ENCODE results near the gene RREB1. TPM values are rescaled to one million over a fixed set of nuclear protein-coding genes. Genes with fewer than 3 reads are reported as not detected.

RREB1 gene
- polyA plus RNA-seq, 1 experiment: 2.6 TPM

DNA sequence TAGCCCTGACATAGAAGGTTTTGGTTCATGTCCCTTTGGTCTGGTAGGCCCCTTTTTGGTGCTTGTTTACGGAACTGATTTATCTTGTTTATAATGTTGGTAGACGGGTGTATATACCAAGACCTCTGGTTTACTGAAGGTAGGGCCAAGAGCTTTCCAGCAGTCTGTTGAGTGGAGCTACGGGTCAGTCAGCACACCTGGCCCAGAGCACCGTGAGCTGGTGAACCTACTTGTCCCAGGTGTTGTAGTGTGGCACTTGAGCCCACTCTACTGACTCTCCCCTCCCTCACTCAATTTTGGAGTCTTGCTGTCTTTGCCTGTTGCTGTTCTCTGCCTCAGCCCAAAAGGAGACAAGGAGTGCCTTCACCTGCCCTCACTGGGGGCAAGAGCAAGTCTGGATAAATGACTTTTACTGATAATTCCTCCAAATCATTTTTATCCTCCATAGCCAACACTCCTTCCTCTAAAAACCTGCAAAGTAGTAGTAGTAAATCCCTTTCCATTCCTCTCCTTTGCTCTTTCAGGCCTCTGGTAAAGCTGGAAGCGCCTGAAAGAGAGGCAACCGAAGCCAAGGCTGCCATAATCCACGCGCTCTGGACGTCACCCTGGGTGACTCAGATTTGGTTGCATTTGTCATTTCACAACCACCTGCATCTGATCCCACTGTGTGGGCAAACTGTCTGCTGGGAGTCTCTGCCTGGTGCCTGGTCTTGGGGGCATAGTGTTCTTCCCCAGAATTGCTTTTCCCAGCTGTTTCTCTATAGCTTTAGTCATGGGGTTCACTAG is 22.2 kb downstream of the RREB1 start:
- Histone ChIP-seq H3K9me3 (ENCODE audit: control insufficient read depth, insufficient read depth, low read length) (no peaks in the 10 kb centered on the region), H3K27ac (ENCODE audit: low read depth, low read length) (no peak overlapping the region), H3K27me3 (ENCODE audit: control insufficient read depth, insufficient read depth, low read length) (no peaks in the 10 kb centered on the region), H3K4me3 (ENCODE audit: low read depth, low read length) (no peak overlapping the region)
- ChIA-PET POLR2A (no interaction called here), CTCF (interaction anchor here (1.7 kb wide), 1 partner anchor 114 kb away, joined by 4 read pairs; no protein-coding TSS in a partner anchor)
- TF ChIP-seq, protein P1, sequence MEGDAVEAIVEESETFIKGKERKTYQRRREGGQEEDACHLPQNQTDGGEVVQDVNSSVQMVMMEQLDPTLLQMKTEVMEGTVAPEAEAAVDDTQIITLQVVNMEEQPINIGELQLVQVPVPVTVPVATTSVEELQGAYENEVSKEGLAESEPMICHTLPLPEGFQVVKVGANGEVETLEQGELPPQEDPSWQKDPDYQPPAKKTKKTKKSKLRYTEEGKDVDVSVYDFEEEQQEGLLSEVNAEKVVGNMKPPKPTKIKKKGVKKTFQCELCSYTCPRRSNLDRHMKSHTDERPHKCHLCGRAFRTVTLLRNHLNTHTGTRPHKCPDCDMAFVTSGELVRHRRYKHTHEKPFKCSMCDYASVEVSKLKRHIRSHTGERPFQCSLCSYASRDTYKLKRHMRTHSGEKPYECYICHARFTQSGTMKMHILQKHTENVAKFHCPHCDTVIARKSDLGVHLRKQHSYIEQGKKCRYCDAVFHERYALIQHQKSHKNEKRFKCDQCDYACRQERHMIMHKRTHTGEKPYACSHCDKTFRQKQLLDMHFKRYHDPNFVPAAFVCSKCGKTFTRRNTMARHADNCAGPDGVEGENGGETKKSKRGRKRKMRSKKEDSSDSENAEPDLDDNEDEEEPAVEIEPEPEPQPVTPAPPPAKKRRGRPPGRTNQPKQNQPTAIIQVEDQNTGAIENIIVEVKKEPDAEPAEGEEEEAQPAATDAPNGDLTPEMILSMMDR (IDR thresholded peaks at IDR 0.05; ENCODE audit: low read depth, low read length): no peak
- DNase-seq (ENCODE audit: low read depth, low spot score): no peak

- POLR2A ChIA-PET: no interaction called here
- TF ChIP-seq, protein P1 (IDR thresholded peaks at IDR 0.05; ENCODE audit: low read depth, low read length): no peak
- CTCF ChIA-PET: interaction anchor here (0.5 kb wide), 1 partner anchor 407 kb away, joined by 4 read pairs; no protein-coding TSS in a partner anchor
- no peak for DNase-seq (ENCODE audit: low read depth, low spot score)
- Histone ChIP-seq H3K27ac (ENCODE audit: low read depth, low read length) (no peak overlapping the region), H3K4me3 (ENCODE audit: low read depth, low read length) (no peak overlapping the region), H3K27me3 (ENCODE audit: control insufficient read depth, insufficient read depth, low read length) (no peaks in the 10 kb centered on the region), H3K9me3 (ENCODE audit: control insufficient read depth, insufficient read depth, low read length) (no peaks in the 10 kb centered on the region)
Measured at GRCh38 chr6:7131390-7131789, 23.6 kb downstream of the RREB1 start.

DNA sequence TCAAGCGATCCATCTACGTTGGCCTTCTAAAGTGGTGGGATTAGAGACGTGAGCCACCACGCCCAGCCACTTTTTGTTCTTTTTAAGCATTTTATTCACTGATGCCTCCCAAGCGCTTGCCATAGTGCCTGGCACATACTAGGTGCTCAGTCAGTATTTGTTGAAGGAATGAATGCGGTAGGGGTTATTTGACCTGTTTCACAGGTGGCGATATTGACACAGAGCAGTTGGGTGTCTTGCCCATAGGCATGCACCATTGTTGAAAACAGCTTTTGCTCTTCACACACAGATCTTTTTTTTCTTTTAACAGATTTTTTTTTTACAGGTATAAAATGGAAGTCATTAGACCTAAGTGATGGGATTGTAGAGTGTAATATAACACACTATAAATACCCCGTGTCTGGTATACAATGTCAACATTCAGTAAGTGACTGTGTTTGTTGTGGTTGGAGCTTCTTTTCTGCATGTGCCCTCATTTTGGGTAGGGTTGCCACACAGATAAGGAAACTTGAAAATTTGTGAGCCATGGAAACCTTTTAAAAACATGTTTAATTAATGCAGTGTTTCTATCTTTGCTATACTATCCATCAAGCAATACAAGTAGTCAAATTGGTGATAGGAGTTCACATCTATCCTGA is 24.8 kb downstream of the RREB1 start:
- ChIA-PET CTCF (no interaction called here), POLR2A (interaction anchor here (0.6 kb wide), 1 partner anchor 178 kb away, joined by 6 read pairs; no protein-coding TSS in a partner anchor)
- no peak for DNase-seq (ENCODE audit: low read depth, low spot score)
- H3K9me3 ChIP-seq (ENCODE audit: control insufficient read depth, insufficient read depth, low read length): no peaks in the 10 kb centered on the region
- no peak overlapping the region for H3K4me3 ChIP-seq (ENCODE audit: low read depth, low read length)
- no peaks in the 10 kb centered on the region for H3K27me3 ChIP-seq (ENCODE audit: control insufficient read depth, insufficient read depth, low read length)
- H3K27ac ChIP-seq (ENCODE audit: low read depth, low read length): no peak overlapping the region
- TF ChIP-seq, protein P1 (IDR thresholded peaks at IDR 0.05; ENCODE audit: low read depth, low read length): no peak

DNA sequence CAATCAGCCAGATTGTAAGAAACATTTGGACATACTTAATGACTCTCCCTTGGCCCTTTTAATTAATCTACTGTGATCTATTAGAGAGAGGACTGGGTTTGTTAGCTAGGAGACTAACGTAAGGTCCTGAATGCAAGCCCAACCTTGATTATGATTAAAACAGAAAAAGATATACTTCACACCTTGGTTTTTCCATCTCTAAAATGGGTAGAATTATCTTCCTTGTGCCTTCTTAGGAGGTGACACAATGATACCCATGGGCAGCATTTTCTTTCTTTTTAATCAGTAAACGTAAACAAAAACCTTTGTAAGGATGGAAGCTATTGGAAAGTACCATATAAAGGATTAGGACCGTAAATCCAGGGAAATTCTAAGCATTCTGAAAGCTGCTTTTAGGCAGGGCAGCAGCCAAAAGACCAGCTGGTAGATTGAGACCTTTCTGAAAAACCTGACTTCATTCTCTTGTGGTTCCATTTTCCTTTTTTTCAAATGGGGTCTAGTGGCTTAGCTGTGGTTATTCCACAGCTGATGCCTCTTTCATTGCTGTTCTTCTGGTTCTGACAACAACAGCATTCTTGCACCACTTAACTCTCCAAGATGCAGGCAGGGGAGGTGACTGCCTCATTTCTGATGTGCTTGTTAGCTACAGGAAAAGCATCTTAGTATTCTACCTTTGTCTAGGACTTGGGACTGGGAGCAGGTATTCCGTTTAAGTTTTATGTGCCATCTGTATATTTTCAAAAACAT is 27.4 kb downstream of the RREB1 start:
- H3K9me3 ChIP-seq (ENCODE audit: control insufficient read depth, insufficient read depth, low read length): no peaks in the 10 kb centered on the region
- POLR2A ChIA-PET: interaction anchor here (0.6 kb wide), 2 partner anchors 83 to 290 kb away, joined by 4 to 12 read pairs; no protein-coding TSS in a partner anchor
- no peak overlapping the region for H3K27ac ChIP-seq (ENCODE audit: low read depth, low read length)
- no peaks in the 10 kb centered on the region for H3K27me3 ChIP-seq (ENCODE audit: control insufficient read depth, insufficient read depth, low read length)
- no peak for DNase-seq (ENCODE audit: low read depth, low spot score)
- TF ChIP-seq, protein P1 (IDR thresholded peaks at IDR 0.05; ENCODE audit: low read depth, low read length): no peak
- CTCF ChIA-PET: no interaction called here
- H3K4me3 ChIP-seq (ENCODE audit: low read depth, low read length): no peak overlapping the region
